RWPE2 (cell line): ENCODE results near the gene AGPAT4.

Experiments used
- ATAC-seq: fragments of 200-7000 bp; cut with Tn5 transposase; 3 replicates; pipeline ENCODE4 v1.9.1; 2021; ENCODE audit warnings: low read depth
- DNase-seq: peaks from one replicate; pipeline ENCODE4 v3.0.0-alpha.2; 2020; ENCODE audit warnings: low spot score
- H3K27ac ChIP-seq: fragments of 450-650 bp; 2 replicates; pipeline ENCODE4 v1.5.1; 2017; ENCODE audit warnings: mild to moderate bottlenecking; ENCODE audit not compliant: poor library complexity, severe bottlenecking
- H3K27me3 ChIP-seq: fragments of 250-450 bp; sonication (Bioruptor Pico); 2 replicates; pipeline ENCODE4 v1.5.1; 2021; ENCODE audit warnings: mild to moderate bottlenecking, moderate library complexity; ENCODE audit not compliant: insufficient read depth, poor library complexity, severe bottlenecking
- H3K36me3 ChIP-seq: fragments of 250-450 bp; sonication (Bioruptor Pico); 2 replicates; pipeline ENCODE4 v1.5.1; 2020; ENCODE audit warnings: low read depth, mild to moderate bottlenecking, moderate library complexity
- H3K4me1 ChIP-seq: fragments of 250-450 bp; sonication (Bioruptor Pico); 2 replicates; pipeline ENCODE4 v1.5.1; 2021; ENCODE audit warnings: mild to moderate bottlenecking, moderate library complexity; ENCODE audit not compliant: insufficient read depth, poor library complexity, severe bottlenecking
- H3K4me3 ChIP-seq: fragments of 250-450 bp; sonication (Bioruptor Pico); 2 replicates; pipeline ENCODE4 v1.5.1; 2021; ENCODE audit warnings: mild to moderate bottlenecking, moderate library complexity; ENCODE audit not compliant: severe bottlenecking
- H3K9me3 ChIP-seq: fragments of 250-450 bp; sonication (Bioruptor Pico); 2 replicates; pipeline ENCODE4 v1.5.1; 2021; ENCODE audit warnings: mild to moderate bottlenecking, moderate library complexity; ENCODE audit not compliant: severe bottlenecking
- TF ChIP-seq, protein P1 (sequence below): fragments of 450-650 bp; IDR thresholded peaks from one replicate; pipeline ENCODE4 v1.5.1; 2017; ENCODE audit warnings: mild to moderate bottlenecking, moderate library complexity; ENCODE audit not compliant: poor library complexity, severe bottlenecking

Gene AGPAT4

DNA sequence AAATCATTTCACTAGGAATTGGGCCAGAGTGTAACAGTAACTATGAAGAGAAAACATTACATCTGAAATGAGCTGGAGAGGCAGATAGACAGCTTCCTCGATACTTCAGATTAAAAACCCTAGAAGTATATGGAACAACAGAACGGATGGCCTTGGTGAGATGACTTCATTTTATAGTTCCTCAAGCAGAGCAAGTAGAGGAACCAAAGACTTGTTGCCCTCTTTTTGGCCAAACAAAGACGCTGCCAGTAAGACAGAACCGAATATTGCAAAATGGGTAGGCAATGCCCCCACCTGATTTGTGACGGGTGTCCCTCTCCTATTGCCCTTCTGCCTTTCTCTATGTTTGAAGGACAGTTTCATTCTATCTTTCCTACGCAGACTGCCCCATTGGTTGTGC is 53.5 kb downstream of the AGPAT4 start:
- DNase-seq: no peak
- H3K36me3 ChIP-seq: no peaks in the 10 kb centered on the region
- no peaks in the 10 kb centered on the region for H3K9me3 ChIP-seq
- no peaks in the 10 kb centered on the region for H3K4me1 ChIP-seq
- H3K4me3 ChIP-seq: no peak overlapping the region
- H3K27me3 ChIP-seq: no peaks in the 10 kb centered on the region
- no peak overlapping the region for H3K27ac ChIP-seq
- TF ChIP-seq, protein P1, sequence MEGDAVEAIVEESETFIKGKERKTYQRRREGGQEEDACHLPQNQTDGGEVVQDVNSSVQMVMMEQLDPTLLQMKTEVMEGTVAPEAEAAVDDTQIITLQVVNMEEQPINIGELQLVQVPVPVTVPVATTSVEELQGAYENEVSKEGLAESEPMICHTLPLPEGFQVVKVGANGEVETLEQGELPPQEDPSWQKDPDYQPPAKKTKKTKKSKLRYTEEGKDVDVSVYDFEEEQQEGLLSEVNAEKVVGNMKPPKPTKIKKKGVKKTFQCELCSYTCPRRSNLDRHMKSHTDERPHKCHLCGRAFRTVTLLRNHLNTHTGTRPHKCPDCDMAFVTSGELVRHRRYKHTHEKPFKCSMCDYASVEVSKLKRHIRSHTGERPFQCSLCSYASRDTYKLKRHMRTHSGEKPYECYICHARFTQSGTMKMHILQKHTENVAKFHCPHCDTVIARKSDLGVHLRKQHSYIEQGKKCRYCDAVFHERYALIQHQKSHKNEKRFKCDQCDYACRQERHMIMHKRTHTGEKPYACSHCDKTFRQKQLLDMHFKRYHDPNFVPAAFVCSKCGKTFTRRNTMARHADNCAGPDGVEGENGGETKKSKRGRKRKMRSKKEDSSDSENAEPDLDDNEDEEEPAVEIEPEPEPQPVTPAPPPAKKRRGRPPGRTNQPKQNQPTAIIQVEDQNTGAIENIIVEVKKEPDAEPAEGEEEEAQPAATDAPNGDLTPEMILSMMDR: no peak
- no peak for ATAC-seq

DNA sequence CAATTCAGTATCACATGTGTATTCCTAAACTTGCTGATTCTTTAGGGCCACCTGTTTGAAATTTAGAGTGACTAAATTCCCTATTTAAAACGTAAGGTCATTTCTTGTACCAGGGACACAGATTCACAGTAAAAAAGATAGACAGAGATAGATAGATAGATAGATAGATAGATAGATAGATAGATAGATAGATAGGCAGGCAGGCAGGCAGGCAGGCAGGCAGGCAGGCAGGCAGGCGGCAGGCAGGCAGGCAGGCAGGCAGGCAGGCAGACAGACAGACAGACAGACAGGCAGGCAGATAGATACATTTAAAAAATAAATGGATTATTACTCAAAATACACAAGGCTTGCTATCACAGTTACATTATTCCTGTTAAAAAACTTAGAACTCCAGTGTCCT is 54.2 kb downstream of the AGPAT4 start:
- Histone ChIP-seq H3K9me3 (no peaks in the 10 kb centered on the region), H3K4me1 (peaks cover 4% of the 10 kb centered on the region), H3K27me3 (no peaks in the 10 kb centered on the region), H3K4me3 (no peak overlapping the region), H3K36me3 (no peaks in the 10 kb centered on the region), H3K27ac (no peak overlapping the region)
- DNase-seq (no peak), ATAC-seq (no peak)
- TF ChIP-seq, protein P1: no peak

DNA sequence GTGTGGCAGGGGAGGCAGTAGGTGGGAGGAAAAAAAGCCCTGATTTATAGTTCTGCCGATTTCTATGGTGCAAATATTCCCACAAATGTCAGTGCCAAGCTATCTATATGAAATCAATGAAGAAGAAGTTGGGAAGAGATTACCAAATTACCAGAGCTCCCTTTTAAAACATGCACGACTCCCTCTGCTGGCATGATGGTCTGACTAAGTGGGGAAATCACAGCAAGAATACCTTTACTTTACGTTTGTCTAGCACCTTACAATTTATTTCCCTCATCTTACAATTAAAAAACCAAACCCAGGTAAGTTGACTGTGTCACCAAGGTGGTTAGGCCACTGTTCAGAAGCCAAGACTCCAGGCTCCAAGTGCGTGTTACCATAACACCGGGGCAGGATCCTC is 55.6 kb downstream of the AGPAT4 start:
- Histone ChIP-seq H3K36me3 (no peaks in the 10 kb centered on the region), H3K27me3 (no peaks in the 10 kb centered on the region), H3K4me1 (peaks cover 4% of the 10 kb centered on the region), H3K4me3 (no peak overlapping the region), H3K27ac (no peak overlapping the region), H3K9me3 (no peaks in the 10 kb centered on the region)
- no peak for ATAC-seq
- TF ChIP-seq, protein P1: peak; percentile 12
- DNase-seq: no peak

DNA sequence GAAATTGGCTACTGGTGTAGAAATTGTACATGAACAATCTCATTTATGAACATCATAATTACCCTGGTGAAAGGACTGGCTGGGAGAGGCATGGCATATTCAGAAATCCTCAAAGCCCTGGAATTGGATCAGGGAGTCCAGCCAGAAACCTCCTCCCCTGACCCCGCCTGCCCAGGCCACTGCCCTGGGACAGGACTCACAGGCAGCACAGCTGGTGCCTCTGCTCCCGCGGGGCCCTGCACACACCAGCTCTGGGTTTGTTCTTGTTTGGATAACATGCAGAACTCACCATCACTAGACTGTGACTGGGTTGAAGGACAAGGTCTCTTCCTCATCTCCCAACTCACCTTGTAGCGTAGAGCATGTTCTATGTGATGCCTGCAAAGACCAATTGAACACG is 56.2 kb downstream of the AGPAT4 start:
- DNase-seq (no peak), ATAC-seq (no peak)
- Histone ChIP-seq H3K36me3 (no peaks in the 10 kb centered on the region), H3K27me3 (no peaks in the 10 kb centered on the region), H3K4me1 (peaks cover 4% of the 10 kb centered on the region), H3K9me3 (no peaks in the 10 kb centered on the region), H3K4me3 (no peak overlapping the region), H3K27ac (no peak overlapping the region)
- TF ChIP-seq, protein P1: no peak

DNA sequence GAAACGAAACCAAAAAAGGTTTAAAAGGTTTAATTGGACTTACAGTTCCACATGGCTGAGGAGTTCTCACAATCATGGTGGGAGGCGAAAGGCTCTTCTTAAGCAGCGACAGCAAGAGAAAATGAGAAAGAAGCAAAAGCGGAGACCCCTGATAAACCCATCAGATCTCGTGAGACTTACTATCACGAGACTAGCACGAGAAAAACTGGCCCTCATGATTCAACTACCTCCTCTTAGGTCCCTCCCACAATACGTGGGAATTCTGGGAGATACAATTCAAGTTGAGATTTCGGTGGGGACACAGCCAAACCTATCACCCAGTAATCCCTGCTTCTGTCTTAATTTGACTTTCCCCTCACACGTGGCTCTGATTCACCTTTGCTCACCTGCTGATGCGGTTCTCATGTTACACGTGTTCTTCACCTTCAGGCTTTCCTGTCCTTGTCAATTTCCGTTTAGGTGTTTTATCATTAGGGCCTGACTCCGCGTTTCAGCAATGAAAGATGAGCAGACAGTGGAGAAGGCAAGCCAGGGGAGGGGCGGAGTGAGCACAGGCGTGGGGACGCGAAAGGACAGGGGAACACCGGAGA is 57.1 kb downstream of the AGPAT4 start:
- ATAC-seq (no peak), DNase-seq (no peak)
- H3K27ac ChIP-seq: no peak overlapping the region
- peaks cover 4% of the 10 kb centered on the region for H3K4me1 ChIP-seq
- no peaks in the 10 kb centered on the region for H3K36me3 ChIP-seq
- no peak overlapping the region for H3K4me3 ChIP-seq
- no peaks in the 10 kb centered on the region for H3K27me3 ChIP-seq
- TF ChIP-seq, protein P1: no peak
- H3K9me3 ChIP-seq: peaks cover 8% of the 10 kb centered on the region
